B cell (primary cell): Measurements from ENCODE around the gene THBS2.

ENCODE experiments used
- CTCF ChIP-seq: fragments of 200-600 bp; IDR thresholded peaks from one replicate; pipeline ENCODE4 v1.8.0; 2022; ENCODE audit warnings: antibody characterized with exemption, mild to moderate bottlenecking
- EZH2 ChIP-seq: IDR thresholded peaks from 2 replicates; pipeline ENCODE4 v1.6.1; 2012; ENCODE audit warnings: borderline replicate concordance, low read depth, mild to moderate bottlenecking, moderate library complexity, low read length; ENCODE audit not compliant: insufficient read depth, poor library complexity, severe bottlenecking

DNA sequence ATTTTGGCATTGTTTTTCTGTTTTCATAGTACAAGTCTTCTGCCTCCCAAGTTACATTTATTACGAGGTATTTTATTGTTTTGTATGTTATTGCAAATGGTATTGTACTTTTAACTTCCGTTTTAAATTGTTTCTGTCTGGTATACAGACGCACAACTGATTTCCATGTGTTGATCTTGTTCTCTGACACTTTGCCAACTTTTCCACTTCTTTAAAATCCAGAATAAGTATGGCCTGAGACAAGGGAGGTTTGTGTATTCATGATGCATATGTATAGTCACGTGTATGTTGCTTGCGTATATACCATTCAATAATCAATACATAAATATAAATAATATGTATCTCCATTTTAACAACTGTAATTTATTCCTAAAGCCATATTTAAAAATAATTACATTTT is 41.2 kb downstream of the THBS2 start:
- TF ChIP-seq CTCF (no peak), EZH2 (no peak)
